ENCODE measurements around the gene LBHD2.

The LBHD2 gene

GRCh38 chr14:103137689-103138300 is 53.8 kb downstream of the LBHD2 start:
- DNase-seq (ENCODE audit: extremely low read depth, insufficient read length): no peak
- TF ChIP-seq, protein P1, sequence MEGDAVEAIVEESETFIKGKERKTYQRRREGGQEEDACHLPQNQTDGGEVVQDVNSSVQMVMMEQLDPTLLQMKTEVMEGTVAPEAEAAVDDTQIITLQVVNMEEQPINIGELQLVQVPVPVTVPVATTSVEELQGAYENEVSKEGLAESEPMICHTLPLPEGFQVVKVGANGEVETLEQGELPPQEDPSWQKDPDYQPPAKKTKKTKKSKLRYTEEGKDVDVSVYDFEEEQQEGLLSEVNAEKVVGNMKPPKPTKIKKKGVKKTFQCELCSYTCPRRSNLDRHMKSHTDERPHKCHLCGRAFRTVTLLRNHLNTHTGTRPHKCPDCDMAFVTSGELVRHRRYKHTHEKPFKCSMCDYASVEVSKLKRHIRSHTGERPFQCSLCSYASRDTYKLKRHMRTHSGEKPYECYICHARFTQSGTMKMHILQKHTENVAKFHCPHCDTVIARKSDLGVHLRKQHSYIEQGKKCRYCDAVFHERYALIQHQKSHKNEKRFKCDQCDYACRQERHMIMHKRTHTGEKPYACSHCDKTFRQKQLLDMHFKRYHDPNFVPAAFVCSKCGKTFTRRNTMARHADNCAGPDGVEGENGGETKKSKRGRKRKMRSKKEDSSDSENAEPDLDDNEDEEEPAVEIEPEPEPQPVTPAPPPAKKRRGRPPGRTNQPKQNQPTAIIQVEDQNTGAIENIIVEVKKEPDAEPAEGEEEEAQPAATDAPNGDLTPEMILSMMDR (IDR thresholded peaks at IDR 0.05; ENCODE audit: insufficient read depth, low read length, poor library complexity, severe bottlenecking): no peak
- H3K36me3 ChIP-seq (ENCODE audit: control insufficient read depth, insufficient read depth, low read length): peaks cover 4% of the 10 kb centered on the region
- no peak overlapping the region for H3K4me3 ChIP-seq (replicated peaks; ENCODE audit: low read depth, low read length)
- no peaks in the 10 kb centered on the region for H3K27me3 ChIP-seq (replicated peaks; ENCODE audit: control insufficient read depth, insufficient read depth, low read length)

- no peak overlapping the region for H3K4me3 ChIP-seq (replicated peaks; ENCODE audit: low read depth, low read length)
- no peak for DNase-seq (ENCODE audit: extremely low read depth, insufficient read length)
Measured at GRCh38 chr14:103138301-103139131, 54.5 kb downstream of the LBHD2 start.

GRCh38 chr14:103139132-103140025 is 55.4 kb downstream of the LBHD2 start:
- no peak for DNase-seq (ENCODE audit: extremely low read depth, insufficient read length)
- H3K4me3 ChIP-seq (replicated peaks; ENCODE audit: low read depth, low read length): no peak overlapping the region
- no peaks in the 10 kb centered on the region for H3K27me3 ChIP-seq (replicated peaks; ENCODE audit: control insufficient read depth, insufficient read depth, low read length)
- H3K36me3 ChIP-seq (ENCODE audit: control insufficient read depth, insufficient read depth, low read length): no peaks in the 10 kb centered on the region; the same call in none of the 2 replicates
- TF ChIP-seq, protein P1 (IDR thresholded peaks at IDR 0.05; ENCODE audit: insufficient read depth, low read length, poor library complexity, severe bottlenecking): no peak

More at GRCh38 chr14:103138301-103139131, 54.5 kb downstream of the LBHD2 start:
- TF ChIP-seq, protein P1 (IDR thresholded peaks at IDR 0.05; ENCODE audit: insufficient read depth, low read length, poor library complexity, severe bottlenecking): no peak
- Histone ChIP-seq H3K27me3 (replicated peaks; ENCODE audit: control insufficient read depth, insufficient read depth, low read length) (no peaks in the 10 kb centered on the region), H3K36me3 (ENCODE audit: control insufficient read depth, insufficient read depth, low read length) (peaks cover 2% of the 10 kb centered on the region)

Data from GM06990 (cell line).